ENCODE data around the gene UBE3D. TPM values are rescaled to one million over a fixed set of nuclear protein-coding genes. Genes with fewer than 3 reads are reported as not detected.
"Not testable (repeated sequence)": the region's sequence is repeated elsewhere in the genome, so short reads cannot be mapped to it uniquely, and the experiment has no call there.

Gene UBE3D
- total RNA-seq, 1 donor from 2014 or later: 3.0 TPM

DNA sequence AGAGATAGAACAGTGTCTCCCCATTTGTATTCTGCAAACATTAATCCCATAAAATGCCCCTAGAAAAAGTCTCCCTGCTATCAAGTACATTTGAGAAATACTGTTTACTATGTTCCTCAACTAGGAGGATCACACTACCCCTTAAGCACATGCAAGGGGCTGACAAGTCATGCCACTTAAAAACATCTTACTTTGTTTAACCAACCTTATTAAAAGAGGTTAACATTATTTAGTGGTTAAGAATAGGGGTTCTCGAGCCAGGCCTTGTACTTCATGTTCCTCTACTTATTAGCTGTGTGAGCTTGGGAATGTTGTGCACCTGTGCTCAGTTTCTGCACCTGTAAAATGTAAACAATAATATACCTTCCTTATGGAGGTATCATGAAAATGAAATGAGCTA is 113.7 kb downstream of the UBE3D start:
- DNase-seq (no peak), ATAC-seq (no peak)
- intact Hi-C loops (cut with micrococcal nuclease): no loop called here

DNA sequence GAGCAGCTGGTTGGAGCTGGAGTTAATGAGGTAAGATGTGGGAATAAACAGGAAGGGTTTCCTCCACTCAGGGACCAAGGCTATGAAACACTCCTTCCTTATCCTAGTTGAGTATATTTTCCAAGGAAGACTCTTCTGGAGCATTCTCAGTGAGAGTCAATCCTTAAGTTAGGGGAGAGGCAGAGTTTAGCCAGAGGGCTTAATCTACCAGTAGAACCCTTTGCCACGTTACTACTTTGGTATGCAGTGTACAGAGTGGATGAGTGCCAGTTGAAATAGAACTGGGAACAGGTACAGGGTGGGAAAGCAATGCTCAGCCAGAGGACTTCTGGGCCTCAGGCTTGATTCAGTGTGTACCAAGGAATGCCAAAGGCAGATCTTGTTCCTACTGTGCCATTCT is 114.3 kb downstream of the UBE3D start:
- ATAC-seq: peak; percentile 79
- intact Hi-C loops (cut with micrococcal nuclease): no loop called here

DNA sequence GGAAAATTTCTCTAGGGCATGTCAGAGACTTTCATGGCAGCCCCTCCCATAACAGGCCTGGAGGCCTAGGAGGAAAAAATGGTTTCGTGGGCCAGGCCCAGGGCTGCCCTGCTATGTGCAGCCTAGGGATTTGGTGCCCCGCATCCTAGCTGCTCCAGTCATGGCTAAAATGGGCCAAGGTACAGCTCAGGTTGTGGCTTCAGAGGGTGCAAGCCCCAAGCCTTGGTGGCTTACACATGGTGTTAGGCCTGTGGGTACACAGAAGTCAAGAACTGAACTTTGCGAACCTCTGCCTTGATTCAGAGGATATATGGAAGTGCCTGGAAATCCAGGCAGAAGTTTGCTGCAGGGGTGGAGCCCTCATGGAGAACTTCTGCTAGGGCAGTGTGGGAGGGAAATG is 134.7 kb downstream of the UBE3D start:
- ATAC-seq; DNase-seq; intact Hi-C loops (cut with micrococcal nuclease): not testable (repeated sequence)

More for the DNA sequence above, 114.3 kb downstream of the UBE3D start:
- DNase-seq: no peak

DNA sequence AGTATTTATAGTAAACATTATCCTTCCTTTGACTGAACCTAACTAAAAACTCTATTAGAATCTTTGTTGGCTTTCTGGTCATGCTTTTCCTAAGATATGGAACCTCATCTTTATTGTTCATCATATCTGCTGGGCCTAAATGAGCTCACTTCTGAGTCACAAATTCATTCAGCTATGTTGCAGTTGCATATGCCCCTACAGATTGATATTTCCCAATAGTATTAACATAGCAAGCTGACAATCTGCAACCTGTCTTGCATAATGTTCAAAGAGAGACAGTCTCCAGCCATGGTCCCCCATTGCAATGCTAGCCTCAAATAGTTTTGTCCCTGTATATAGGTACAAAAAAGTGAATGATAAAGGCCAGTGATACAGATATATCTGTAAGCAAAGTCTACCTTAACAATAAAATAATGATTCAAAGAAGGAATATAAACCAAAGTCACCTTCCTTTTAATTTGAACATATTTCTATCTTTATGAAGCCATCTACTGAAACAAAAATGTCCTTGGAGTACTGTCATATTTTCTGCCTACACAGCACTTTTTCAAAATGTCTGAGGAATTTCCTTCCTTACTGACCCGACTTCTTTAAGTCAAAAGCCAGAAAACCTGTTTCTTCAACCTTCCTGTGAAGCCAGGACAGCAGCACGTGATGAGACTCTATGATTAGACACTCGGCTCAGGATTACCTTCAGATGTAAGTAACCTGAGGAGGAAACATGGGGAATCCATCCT is 140.7 kb downstream of the UBE3D start:
- DNase-seq (no peak), ATAC-seq (no peak)
- intact Hi-C loops (cut with micrococcal nuclease): no loop called here

DNA sequence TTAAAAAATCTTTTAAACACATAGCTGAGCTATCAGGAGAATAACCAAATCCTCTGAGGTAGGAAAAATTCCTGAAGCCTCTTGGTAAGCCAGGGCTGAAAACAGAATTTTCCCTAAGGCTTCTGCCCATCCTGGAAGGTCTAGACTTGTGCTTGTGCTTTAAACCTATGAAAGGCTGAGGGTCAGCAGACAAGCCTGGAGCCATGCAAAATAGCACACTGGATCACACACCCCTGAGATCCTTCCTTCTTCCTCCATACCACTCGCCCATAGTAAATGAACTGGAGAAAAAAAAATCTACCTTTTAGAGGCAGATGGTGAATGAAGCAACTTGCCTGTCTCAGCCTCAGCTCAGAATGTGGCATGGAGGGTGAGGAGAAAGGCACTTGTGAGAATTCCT is 144.4 kb downstream of the UBE3D start:
- intact Hi-C loops (cut with micrococcal nuclease): no loop called here
- DNase-seq: no peak

DNA sequence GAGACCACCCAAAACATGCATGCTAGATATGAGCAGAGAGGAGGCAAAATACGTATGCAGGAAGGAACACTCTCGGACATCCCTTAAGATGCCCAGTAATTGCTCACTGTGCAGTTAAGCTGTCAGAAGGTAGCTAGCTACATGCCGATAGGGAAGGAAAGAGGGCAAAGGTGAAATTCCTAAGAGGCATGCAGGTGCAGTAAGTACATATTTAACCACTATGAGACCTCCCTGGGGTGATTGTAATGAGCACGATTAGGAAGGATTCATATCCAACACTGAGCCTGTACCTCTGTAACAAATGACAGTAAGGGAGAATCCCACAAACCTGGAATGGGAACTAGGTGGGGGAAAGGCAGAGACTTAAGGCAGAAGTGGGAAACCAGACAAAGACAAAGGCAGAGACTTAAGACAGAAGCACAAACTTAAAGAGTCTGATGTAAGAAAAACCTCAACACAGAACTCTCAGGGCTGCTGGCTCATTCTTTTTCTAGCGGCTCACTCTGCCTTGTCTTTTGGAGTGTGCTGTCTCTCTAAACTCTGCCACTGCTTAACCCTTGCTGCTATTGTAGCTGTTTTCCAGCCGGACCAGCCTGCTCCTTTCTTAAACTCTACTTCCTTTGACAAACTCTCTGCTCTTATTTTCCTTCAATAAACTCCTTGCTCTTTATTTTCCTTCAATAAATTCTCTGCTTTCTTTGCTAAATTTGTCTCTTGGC is 148.1 kb downstream of the UBE3D start:
- ATAC-seq: peak; percentile 56
- intact Hi-C loops (cut with micrococcal nuclease): no loop called here
- DNase-seq: no peak

More for the DNA sequence above, 144.4 kb downstream of the UBE3D start:
- no peak for ATAC-seq

DNA sequence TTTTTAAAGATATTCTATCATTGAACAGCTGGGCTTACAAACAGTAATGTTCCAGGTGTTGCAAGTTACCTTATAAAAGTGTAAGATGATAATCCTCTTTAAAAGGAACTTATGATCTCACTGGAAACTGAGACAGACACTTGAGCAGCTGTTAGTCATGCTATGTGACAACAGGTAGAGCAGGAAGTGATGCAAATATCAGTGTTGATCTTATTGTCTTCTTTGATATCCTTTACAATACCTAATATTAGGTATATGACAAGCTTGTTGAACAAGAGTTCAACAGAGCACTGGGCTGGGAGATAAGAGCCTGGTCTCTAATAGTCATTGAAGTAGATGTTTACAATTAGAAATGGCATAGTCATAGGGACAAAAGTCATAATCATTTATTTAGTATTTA is 150.0 kb downstream of the UBE3D start:
- intact Hi-C loops (cut with micrococcal nuclease): no loop called here
- ATAC-seq: no peak

DNA sequence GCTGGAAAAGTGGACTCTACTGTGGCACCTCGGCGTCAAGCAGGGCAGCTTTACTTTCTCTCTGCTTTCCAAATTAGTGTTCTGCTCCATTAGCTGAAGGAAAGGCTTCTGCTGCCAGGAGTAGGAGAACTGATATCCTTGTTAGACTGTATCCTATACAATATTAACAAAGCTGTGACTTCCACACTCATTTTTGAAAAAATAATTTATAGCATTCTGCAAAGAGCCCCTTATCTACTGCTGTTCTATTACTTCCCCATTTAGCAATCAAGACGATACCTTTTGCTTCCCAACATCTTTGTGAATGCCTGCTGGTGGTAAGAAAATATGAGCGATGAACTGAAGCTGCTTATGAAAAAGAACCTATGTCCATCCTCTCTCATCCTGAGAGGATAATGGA is 151.1 kb downstream of the UBE3D start:
- no peak for DNase-seq
- intact Hi-C loops (cut with micrococcal nuclease): no loop called here
- ATAC-seq: no peak

More for the DNA sequence above, 150.0 kb downstream of the UBE3D start:
- no peak for DNase-seq

DNA sequence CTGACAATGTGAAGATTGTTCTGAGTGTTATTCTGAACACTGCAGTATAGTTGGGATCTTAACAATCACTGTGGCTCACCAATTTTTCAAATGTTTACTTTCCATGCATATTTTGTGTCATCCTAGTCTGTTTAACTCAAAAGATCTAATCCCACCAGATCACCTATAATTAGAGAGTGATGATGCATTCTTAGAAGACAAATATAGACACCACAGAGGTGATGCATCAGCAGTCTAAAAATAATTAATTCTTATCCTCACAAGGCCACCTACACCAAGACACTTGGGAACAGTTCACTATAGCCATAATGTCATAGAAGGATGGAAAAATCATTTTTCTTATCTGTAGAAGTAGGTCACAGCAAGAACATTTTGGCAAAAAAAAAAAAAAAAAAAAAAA is 154.8 kb downstream of the UBE3D start:
- ATAC-seq (peak; percentile 83), DNase-seq (no peak)
- intact Hi-C loops (cut with micrococcal nuclease): no loop called here

DNA sequence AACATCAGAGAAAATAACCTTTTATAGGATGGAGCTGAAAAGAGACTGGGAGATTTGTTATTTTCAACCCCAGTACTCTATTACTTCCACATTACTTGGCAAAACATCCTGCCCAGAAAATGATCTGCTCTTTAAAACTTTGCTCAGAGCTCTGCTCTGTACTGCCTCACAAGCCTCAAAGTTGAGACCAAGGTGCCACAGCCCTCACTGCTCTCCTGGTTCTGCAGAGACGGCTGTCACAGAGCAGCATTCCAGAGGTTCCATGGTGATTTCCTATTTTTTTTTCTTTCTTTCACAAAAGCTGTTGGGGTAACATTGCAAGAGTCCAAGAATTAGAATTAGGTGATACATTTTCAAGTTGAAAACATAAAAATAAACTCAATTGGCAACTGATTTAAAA is 155.2 kb downstream of the UBE3D start:
- intact Hi-C loops (cut with micrococcal nuclease): no loop called here
- no peak for DNase-seq
- peak; percentile 66 for ATAC-seq

DNA sequence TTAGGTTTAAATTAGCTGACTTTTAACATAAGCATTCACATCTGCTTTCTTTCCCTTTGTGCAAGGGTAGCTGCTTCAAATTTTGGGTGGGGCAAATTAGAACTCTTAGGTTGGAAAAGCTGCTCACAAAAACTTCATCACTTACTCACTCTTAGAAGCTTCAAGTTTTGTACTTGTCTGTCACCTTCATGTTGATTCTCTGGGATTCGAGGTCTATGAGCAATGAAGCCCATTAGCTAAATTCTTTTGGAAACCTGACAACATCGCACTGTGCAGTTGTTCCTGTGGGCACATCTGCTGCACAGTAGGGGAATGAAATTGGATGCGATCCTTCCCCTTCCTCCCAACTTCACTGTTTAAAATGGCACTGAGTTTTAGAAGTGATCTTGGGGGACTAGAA is 156.1 kb downstream of the UBE3D start:
- intact Hi-C loops (cut with micrococcal nuclease): no loop called here
- DNase-seq (no peak), ATAC-seq (no peak)

DNA sequence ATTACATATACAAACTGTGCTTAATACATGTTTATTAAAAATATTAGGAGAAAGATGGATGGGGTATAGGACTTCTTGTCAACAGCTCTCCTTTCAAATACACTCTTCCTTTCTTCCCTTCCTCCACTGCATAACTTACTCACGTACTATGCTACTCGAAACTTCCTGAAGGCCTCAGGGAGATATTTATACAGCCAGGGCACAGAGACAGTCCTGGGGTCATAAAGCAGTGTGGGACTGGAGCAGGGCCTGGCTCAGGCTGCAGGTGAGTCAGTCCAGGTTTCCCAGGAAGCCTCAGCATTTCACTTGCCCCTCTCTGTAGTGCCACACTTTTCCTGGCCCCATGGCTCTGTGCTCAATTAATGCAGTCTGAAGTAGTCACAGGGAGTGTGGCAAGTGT is 157.0 kb downstream of the UBE3D start:
- DNase-seq (no peak), ATAC-seq (no peak)
- intact Hi-C loops (cut with micrococcal nuclease): no loop called here

DNA sequence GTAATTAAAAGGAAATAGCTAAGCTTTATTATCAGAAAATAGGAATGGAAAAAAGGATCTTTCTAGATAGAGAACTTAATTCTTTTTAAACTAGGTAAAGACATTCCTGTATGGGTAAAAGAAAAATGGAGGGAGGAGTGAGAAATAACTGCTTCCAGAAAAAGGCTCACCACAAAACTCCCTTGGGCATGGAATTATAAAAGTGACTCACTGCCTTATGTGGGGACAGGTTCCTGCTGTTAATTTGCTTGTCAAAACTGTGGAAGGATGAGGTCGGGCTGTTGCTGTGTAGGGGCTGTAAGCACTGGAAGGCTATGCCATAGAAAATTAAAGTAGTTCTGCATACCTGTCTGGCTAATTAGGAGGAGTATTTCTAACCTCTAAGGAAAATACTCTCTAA is 158.7 kb downstream of the UBE3D start:
- DNase-seq (no peak), ATAC-seq (peak; percentile 52)
- intact Hi-C loops (cut with micrococcal nuclease): no loop called here

DNA sequence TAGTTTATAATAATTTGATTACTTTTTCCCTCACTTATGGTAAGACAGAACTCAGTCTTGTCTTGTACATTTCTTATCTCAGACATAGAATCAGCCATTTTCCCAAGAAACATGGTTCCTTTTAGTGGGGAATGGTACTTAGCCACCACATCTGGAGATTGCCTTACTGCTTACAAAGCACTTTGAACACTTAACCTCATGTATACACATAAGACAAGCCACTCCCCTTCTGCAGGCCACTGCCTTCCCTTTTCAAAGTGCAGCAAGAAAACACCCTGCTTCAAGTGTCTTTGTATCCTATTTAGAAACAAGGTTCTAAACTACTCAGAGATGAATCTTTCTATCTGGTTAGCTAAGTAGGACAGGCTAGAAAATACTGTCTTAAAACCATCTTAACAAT is 159.2 kb downstream of the UBE3D start:
- ATAC-seq: no peak
- no peak for DNase-seq
- intact Hi-C loops (cut with micrococcal nuclease): no loop called here

DNA sequence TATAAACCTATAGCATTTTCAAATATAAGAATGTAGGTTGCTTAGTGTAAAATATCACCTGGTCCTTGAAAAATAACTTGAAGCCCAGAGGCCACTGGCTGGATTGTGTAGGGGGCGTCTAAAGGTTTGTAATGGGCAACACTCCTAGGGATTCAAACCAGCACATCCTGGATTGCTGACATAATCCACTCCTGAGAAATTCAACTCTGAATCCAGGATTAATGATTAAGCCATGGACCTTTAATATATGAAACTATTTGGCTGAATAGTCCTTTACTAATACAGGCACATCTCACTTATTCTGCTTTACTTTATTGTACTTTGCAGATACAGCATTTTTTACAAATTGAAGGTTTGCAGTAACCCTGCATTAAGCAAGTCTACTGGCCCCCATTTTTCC is 160.8 kb downstream of the UBE3D start:
- DNase-seq (no peak), ATAC-seq (no peak)
- intact Hi-C loops (cut with micrococcal nuclease): no loop called here

DNA sequence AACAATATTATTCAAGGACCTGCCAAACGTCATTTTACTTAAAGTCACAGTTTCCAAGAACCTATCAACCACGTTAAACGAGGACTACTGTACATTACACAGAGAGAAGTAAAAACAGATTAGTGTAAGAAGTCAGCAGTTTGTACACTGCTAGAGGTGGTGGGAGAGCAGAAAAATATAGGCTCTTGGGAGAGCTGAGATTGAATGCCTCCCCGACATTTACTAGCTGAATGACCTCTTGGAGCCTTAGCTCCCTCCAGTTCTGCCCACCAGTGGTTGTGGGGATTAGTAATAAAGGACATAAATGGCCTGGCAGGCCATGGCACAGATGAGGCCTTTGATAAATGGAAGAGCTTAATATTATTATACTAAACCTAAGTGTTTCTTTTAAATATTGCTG is 161.4 kb downstream of the UBE3D start:
- intact Hi-C loops (cut with micrococcal nuclease): no loop called here
- ATAC-seq (no peak), DNase-seq (no peak)

DNA sequence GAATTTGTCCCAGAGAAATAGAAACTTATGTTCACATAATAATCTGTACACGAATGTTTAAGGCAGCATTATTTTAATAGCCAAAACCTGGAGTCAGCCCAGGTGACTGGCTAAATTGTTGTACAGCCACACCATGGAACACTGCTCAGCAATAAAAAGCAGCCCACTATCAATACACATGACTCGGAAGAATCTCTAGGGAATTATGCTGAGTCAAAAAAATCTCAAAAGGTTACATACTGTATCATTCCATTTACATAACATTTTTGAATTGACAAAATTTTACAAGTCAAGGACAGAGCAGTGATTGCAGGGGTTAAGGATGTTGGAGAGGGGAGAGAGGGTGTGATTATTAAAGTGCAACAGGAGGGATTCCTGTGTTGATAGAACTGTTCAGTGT is 163.4 kb downstream of the UBE3D start:
- ATAC-seq (no peak), DNase-seq (no peak)
- intact Hi-C loops (cut with micrococcal nuclease): no loop called here

DNA sequence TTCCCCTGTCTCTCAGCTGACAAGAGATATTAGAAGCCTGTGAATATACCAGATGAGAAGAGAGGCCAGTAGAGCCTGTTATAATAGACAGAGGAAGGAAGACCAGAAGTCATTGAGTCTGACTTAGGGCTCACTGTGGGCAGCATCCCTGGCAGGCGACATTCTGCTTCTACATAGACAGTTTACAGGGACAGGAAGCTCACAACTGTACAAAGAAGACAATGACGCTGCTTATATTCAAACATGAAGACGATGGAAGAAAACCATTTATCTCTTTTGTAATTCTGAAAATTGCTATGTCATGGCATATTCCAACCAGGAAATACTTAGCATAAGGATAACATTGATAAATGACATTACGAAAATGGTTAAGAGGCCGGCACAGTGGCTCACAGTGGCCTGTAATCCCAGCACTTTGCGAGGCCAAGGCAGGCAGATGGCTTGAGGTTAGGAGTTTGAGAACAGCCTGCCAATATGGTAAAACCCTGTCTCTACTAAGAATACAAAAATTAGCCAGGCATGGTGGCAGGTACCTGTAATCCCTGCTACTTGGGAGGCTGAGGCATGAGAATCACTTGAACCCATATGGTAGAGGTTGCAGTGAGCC is 170.9 kb downstream of the UBE3D start:
- ATAC-seq (no peak), DNase-seq (no peak)
- intact Hi-C loops (cut with micrococcal nuclease): no loop called here

DNA sequence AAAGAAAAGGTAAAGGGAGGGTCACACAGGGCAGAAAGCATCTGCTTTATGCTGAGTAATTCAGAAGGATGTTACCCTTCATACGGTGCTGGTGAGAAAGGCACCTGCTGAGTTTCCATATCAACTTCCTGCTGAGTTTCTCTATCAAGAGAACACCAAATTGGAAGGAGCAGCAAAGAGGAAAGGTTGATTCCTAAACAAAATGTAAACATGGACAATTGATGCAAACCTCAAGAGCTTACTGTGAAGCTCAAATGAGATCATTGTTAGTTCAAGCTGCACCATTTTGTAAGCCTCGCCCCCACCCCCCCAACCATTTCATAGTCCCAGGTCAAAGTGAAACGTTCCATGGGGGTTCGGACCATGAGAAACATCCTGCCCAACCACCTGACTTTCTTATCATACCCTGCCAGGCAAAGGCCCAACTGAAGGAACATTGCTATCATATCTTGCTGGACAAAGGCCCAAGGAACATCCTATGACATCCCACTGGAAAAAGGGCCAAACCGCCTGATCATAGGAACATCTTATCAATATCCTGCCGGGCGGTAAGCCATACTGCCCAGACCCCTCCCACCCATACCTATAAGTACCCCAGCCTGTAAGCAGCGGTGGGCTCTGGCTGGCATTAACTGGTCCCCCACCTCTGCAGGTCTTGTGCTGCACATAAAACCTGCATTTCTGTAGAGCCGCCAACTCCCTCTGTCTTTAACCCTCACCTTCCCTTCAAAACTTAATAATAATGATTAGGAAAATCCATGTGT is 171.6 kb downstream of the UBE3D start:
- DNase-seq (no peak), ATAC-seq (no peak)
- intact Hi-C loops (cut with micrococcal nuclease): no loop called here

DNA sequence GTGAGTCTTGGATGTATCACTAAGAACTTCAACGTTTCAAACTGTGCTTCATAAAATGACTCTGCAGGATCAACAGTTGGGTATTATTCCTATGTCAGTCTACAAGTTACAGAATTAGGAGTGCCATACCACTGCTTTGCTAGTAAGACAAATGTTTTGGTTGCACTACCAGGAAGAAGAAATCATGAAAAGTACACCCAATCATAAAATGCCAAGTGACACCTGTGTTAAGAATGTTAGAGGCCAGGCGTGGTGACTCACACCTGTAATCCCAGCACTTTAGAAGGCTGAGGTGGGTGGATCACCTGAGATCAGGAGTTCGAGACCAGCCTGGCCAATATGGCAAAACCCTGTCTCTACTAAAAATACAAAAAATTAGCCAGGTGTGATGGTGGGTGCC is 174.1 kb downstream of the UBE3D start:
- DNase-seq; ATAC-seq; intact Hi-C loops (cut with micrococcal nuclease): not testable (repeated sequence)
